Panc1 (cell line): ENCODE results near the gene GSTM3. TPM values are rescaled to one million over a fixed set of nuclear protein-coding genes. Genes with fewer than 3 reads are reported as not detected.

ENCODE experiments used
- ATAC-seq: fragments of 200-7000 bp; cut with Tn5 transposase; 2 replicates; pipeline ENCODE4 v1.9.1; 2020; ENCODE audit warnings: mild to moderate bottlenecking, moderate library complexity
- BruUV-seq: library from RNA; stranded (reverse); fragments of 400-500 nt; replicated peaks from 2 replicates; lab custom pipeline; 2021; lab: Mats Ljungman, UMichigan
- CTCF ChIA-PET: fragments of 300-600 bp; sonication (Branson Sonifier 250); formaldehyde crosslinking; loops from one replicate; lab custom pipeline; 2022; ENCODE audit warnings: antibody characterized with exemption; lab: Charles Lee
- POLR2A ChIA-PET: fragments of 300-600 bp; sonication (Branson Sonifier 250); formaldehyde crosslinking; loops from one replicate; lab custom pipeline; 2022; ENCODE audit warnings: antibody characterized with exemption; lab: Charles Lee
- DNase-seq: peaks from one replicate; pipeline ENCODE4 v3.0.0-alpha.2; 2010; ENCODE audit warnings: low read depth, low spot score
- H3K27ac ChIP-seq: 2 replicates; pipeline ENCODE4 v1.5.1; 2011; ENCODE audit warnings: mild to moderate bottlenecking, low read length, inconsistent platforms
- H3K27me3 ChIP-seq: fragments of 200-500 bp; sonication (Bioruptor generic); 2 replicates; pipeline ENCODE4 v1.6.0; 2014; ENCODE audit warnings: low read length, inconsistent platforms; ENCODE audit not compliant: control insufficient read depth, insufficient read depth
- H3K36me3 ChIP-seq: fragments of 200-500 bp; sonication (Bioruptor generic); 2 replicates; pipeline ENCODE4 v1.5.1; 2014; ENCODE audit warnings: inconsistent platforms, mild to moderate bottlenecking, low read length, moderate library complexity; ENCODE audit not compliant: control insufficient read depth, insufficient read depth
- H3K4me1 ChIP-seq: 2 replicates; pipeline ENCODE4 v1.5.1; 2011; ENCODE audit warnings: inconsistent platforms, mild to moderate bottlenecking, low read length, moderate library complexity; ENCODE audit not compliant: control insufficient read depth, insufficient read depth
- H3K4me3 ChIP-seq, 2 experiments: 2 replicates each; pipeline ENCODE4 v1.5.1; 2011 to 2012; ENCODE audit warnings: low read depth in 2 of 2, low read length in 2 of 2, mild to moderate bottlenecking in 2 of 2, inconsistent platforms in 1 of 2, moderate library complexity in 1 of 2
- H3K9me3 ChIP-seq: fragments of 200-500 bp; sonication (Bioruptor generic); 2 replicates; pipeline ENCODE4 v1.5.1; 2014; ENCODE audit warnings: low read depth, mild to moderate bottlenecking, inconsistent platforms, low read length, moderate library complexity; ENCODE audit not compliant: control insufficient read depth, insufficient read depth
- CTCF ChIP-seq: fragments of 450-650 bp; IDR thresholded peaks from 2 replicates; pipeline ENCODE4 v1.5.1; 2017; ENCODE audit warnings: mild to moderate bottlenecking
- POLR2AphosphoS5 ChIP-seq: IDR thresholded peaks from 2 replicates; pipeline ENCODE4 v1.6.1; 2012; ENCODE audit warnings: mild to moderate bottlenecking, low read depth, low read length, moderate library complexity
- REST ChIP-seq, 2 experiments: IDR thresholded peaks; 2 replicates each; pipeline ENCODE4 v1.6.1; 2011 to 2012; ENCODE audit warnings: low read depth in 2 of 2, control low read depth in 1 of 2, low read length in 1 of 2, mild to moderate bottlenecking in 1 of 2, moderate library complexity in 1 of 2; ENCODE audit not compliant: insufficient read depth in 1 of 2
- SIN3A ChIP-seq: IDR thresholded peaks from 2 replicates; pipeline ENCODE4 v1.6.1; 2012; ENCODE audit warnings: low read depth, mild to moderate bottlenecking, low read length, moderate library complexity, borderline replicate concordance; ENCODE audit not compliant: insufficient read depth
- TCF7L2 ChIP-seq: IDR thresholded peaks from 2 replicates; pipeline ENCODE4 v1.6.1; 2011; ENCODE audit warnings: mild to moderate bottlenecking, low read depth, low read length, inconsistent platforms
- in situ Hi-C: cut with HindIII; loops from 2 replicates; pipeline ENCODE4 v1.10.0; 2016; ENCODE audit warnings: low sequenced_read_pairs, low pct_unique_long_range_greater_than_20kb
- intact Hi-C: fragments of 100-400 bp; cut with micrococcal nuclease; formaldehyde crosslinking; loops from one replicate; pipeline ENCODE4 v1.10.0; 2022; ENCODE audit not compliant: unreplicated experiment
- total RNA-seq: library from RNA; stranded (reverse); gene quantifications from one replicate; pipeline ENCODE4 v1.2.1, GENCODE V29; 2021; ENCODE audit not compliant: unreplicated experiment

The GSTM3 gene
- total RNA-seq, 1 experiment from 2014 or later = 93.1 TPM

- H3K4me3 ChIP-seq = no peak overlapping the region
- in situ Hi-C loops = no loop called here
- no TSS peak for BruUV-seq
- H3K27me3 ChIP-seq = no peaks in the 10 kb centered on the region
- intact Hi-C loops = no loop called here
- CTCF ChIA-PET = no interaction called here
- DNase-seq (no peak), ATAC-seq (no peak)
- POLR2A ChIA-PET = no interaction called here
- peak overlapping the region; percentile 29 for H3K27ac ChIP-seq
- H3K9me3 ChIP-seq = no peaks in the 10 kb centered on the region
- no peaks in the 10 kb centered on the region for H3K36me3 ChIP-seq
- peaks cover 7% of the 10 kb centered on the region; the same call in 1 of the 2 replicates for H3K4me1 ChIP-seq
- TF ChIP-seq SIN3A = no peak
These were observed 22.2 kb upstream of the GSTM3 start for GRCh38 chr1:109762821-109763645.

- DNase-seq = no peak
- Histone ChIP-seq H3K4me3 (no peak overlapping the region), H3K27me3 (no peaks in the 10 kb centered on the region), H3K27ac (no peak overlapping the region), H3K9me3 (no peaks in the 10 kb centered on the region), H3K36me3 (no peaks in the 10 kb centered on the region), H3K4me1 (peaks cover 7% of the 10 kb centered on the region; the same call in 1 of the 2 replicates)
- BruUV-seq = no TSS peak
- ChIA-PET POLR2A (no interaction called here), CTCF (no interaction called here)
- TF ChIP-seq SIN3A = no peak
- no peak for TF ChIP-seq REST (IDR thresholded peaks at IDR 0.05; ENCODE audit: insufficient read depth in 1 of 2, low read depth in 2 of 2, low read length in 1 of 2)
- no peak for TF ChIP-seq TCF7L2
- no peak for TF ChIP-seq POLR2AphosphoS5
- no peak for TF ChIP-seq CTCF
- no peak for ATAC-seq
- intact Hi-C loops = no loop called here
- in situ Hi-C loops = no loop called here
These were observed 21.3 kb upstream of the GSTM3 start for GRCh38 chr1:109762039-109762585.
